SK-N-SH (cell line): ENCODE data around the gene LRRIQ1. TPM values are rescaled to one million over a fixed set of nuclear protein-coding genes. Genes with fewer than 3 reads are reported as not detected.

ENCODE experiments used
- CTCF ChIA-PET: fragments of 300-600, 350-600 bp; formaldehyde crosslinking; extraction: SDS; loops from one replicate; lab custom pipeline; 2021; lab: Yijun Ruan, JAX
- POLR2A ChIA-PET: fragments of 350-600 bp; sonication (Branson Sonifier 250); formaldehyde crosslinking; extraction: SDS; loops from one replicate; lab custom pipeline; 2020; ENCODE audit warnings: antibody characterized with exemption, inconsistent platforms; lab: Yijun Ruan, JAX
- DNase-seq: peaks from one replicate; pipeline ENCODE4 v3.0.0; 2012
- H2AFZ ChIP-seq: fragments of 200-600 bp; sonication (generic); 2 replicates; pipeline ENCODE4 v1.8.1; 2016; ENCODE audit warnings: antibody characterized with exemption, mild to moderate bottlenecking, low read depth
- H3F3A ChIP-seq: fragments of 200-600 bp; sonication (generic); replicated peaks from 2 replicates; pipeline ENCODE3; 2016; ENCODE audit warnings: antibody characterized with exemption, mild to moderate bottlenecking; ENCODE audit not compliant: insufficient read depth
- H3K27ac ChIP-seq, 2 experiments: fragments of 200-500 bp in 1 of 2; fragments of 200-600 bp in 1 of 2; sonication (Bioruptor generic) in 1 of 2; sonication (generic), shearing (Covaris generic) in 1 of 2; 2 replicates each; pipeline versions ENCODE4 v1.5.1 to v1.6.1; 2014 to 2016; ENCODE audit warnings: low read depth in 2 of 2, inconsistent platforms in 1 of 2, low read length in 1 of 2, mild to moderate bottlenecking in 1 of 2, mixed read lengths in 1 of 2
- H3K27me3 ChIP-seq: fragments of 200-600 bp; sonication (generic), shearing (Covaris generic); 2 replicates; pipeline ENCODE4 v1.6.1; 2016; ENCODE audit warnings: mixed run types; ENCODE audit not compliant: insufficient read depth
- H3K36me3 ChIP-seq, 2 experiments: fragments of 200-500 bp in 1 of 2; fragments of 200-600 bp in 1 of 2; sonication (Bioruptor generic) in 1 of 2; sonication (generic) in 1 of 2; replicated peaks in 1 of 2; 2 replicates each; pipeline versions ENCODE3 to v1.5.1; 2014 to 2016; ENCODE audit warnings: low read length in 1 of 2, mild to moderate bottlenecking in 1 of 2; ENCODE audit not compliant: insufficient read depth in 2 of 2, control insufficient read depth in 1 of 2
- H3K4me1 ChIP-seq, 2 experiments: fragments of 200-500 bp in 1 of 2; fragments of 200-600 bp in 1 of 2; sonication (Bioruptor generic) in 1 of 2; sonication (generic), shearing (Covaris generic) in 1 of 2; 2 replicates each; pipeline versions ENCODE4 v1.5.1 to v1.6.1; 2014 to 2016; ENCODE audit warnings: low read depth in 1 of 2, low read length in 1 of 2, mixed run types in 1 of 2; ENCODE audit not compliant: insufficient read depth in 2 of 2, control insufficient read depth in 1 of 2
- H3K4me2 ChIP-seq: fragments of 200-600 bp; sonication (generic), shearing (Covaris generic); 2 replicates; pipeline ENCODE4 v1.6.1; 2017; ENCODE audit warnings: mixed run types
- H3K4me3 ChIP-seq, 2 experiments: fragments of 200-500 bp in 1 of 2; fragments of 200-600 bp in 1 of 2; sonication (Bioruptor generic) in 1 of 2; sonication (generic), shearing (Covaris generic) in 1 of 2; 2 replicates each; pipeline versions ENCODE4 v1.5.1 to v1.8.1; 2014 to 2016; ENCODE audit warnings: low read depth in 2 of 2, inconsistent platforms in 1 of 2, low read length in 1 of 2, mild to moderate bottlenecking in 1 of 2, mixed read lengths in 1 of 2, moderate library complexity in 1 of 2
- H3K79me2 ChIP-seq: fragments of 200-600 bp; sonication (generic); 2 replicates; pipeline ENCODE4 v1.8.1; 2017; ENCODE audit warnings: mild to moderate bottlenecking; ENCODE audit not compliant: insufficient read depth
- H3K9ac ChIP-seq: fragments of 200-600 bp; sonication (generic); 2 replicates; pipeline ENCODE4 v1.6.1; 2017; ENCODE audit warnings: mixed run types
- H3K9me2 ChIP-seq: fragments of 200-600 bp; sonication (generic); 2 replicates; pipeline ENCODE4 v1.6.1; 2017; ENCODE audit warnings: mixed run types
- H3K9me3 ChIP-seq: fragments of 200-600 bp; sonication (generic); 2 replicates; pipeline ENCODE4 v1.6.1; 2017; ENCODE audit warnings: mixed run types, mild to moderate bottlenecking, moderate library complexity
- H4K20me1 ChIP-seq: fragments of 200-600 bp; sonication (generic); 2 replicates; pipeline ENCODE4 v1.6.1; 2017; ENCODE audit warnings: mild to moderate bottlenecking, mixed run types; ENCODE audit not compliant: insufficient read depth
- CHD2 ChIP-seq: fragments of 150-350 bp; IDR thresholded peaks from 2 replicates; pipeline ENCODE4 v1.6.1; 2018; ENCODE audit warnings: low read length; ENCODE audit not compliant: partially characterized antibody
- FOSL2 ChIP-seq: IDR thresholded peaks from 2 replicates; pipeline ENCODE4 v1.4.0; 2012; ENCODE audit warnings: low read depth, mild to moderate bottlenecking, moderate library complexity, borderline replicate concordance
- NRF1 ChIP-seq: IDR thresholded peaks from 2 replicates; pipeline ENCODE4 v1.6.1; 2012; ENCODE audit warnings: low read depth, mild to moderate bottlenecking, low read length
- POLR2AphosphoS5 ChIP-seq: IDR thresholded peaks from 2 replicates; pipeline ENCODE4 v1.6.1; 2012; ENCODE audit warnings: low read depth, low read length
- RCOR1 ChIP-seq: fragments of 150-350 bp; IDR thresholded peaks from 2 replicates; pipeline ENCODE4 v1.6.1; 2017; ENCODE audit warnings: antibody characterized with exemption, low read length
- RXRA ChIP-seq: IDR thresholded peaks from 2 replicates; pipeline ENCODE4 v1.4.0; 2012; ENCODE audit warnings: low read depth, mild to moderate bottlenecking, borderline replicate concordance
- SIN3A ChIP-seq: IDR thresholded peaks from 2 replicates; pipeline ENCODE4 v1.6.1; 2012; ENCODE audit warnings: low read depth, mild to moderate bottlenecking, low read length, moderate library complexity, borderline replicate concordance
- TCF12 ChIP-seq: IDR thresholded peaks from 2 replicates; pipeline ENCODE4 v1.4.0; 2012
- TEAD4 ChIP-seq: IDR thresholded peaks from 2 replicates; pipeline ENCODE4 v1.4.0; 2012; ENCODE audit warnings: mild to moderate bottlenecking, borderline replicate concordance; ENCODE audit not compliant: insufficient read depth
- WGBS: methylation state at CpG from one replicate; pipeline ENCODE4 v1.1.6; 2017; ENCODE audit warnings: low lambda C conversion rate; 5-methylcytosine and 5-hydroxymethylcytosine counted together
- polyA plus RNA-seq, 3 experiments: library from polyadenylated mRNA; depleted of rRNA; stranded (reverse); fragments of >200 nt; gene quantifications; 2 replicates each; pipeline ENCODE4 v1.2.3, GENCODE V29; 2012
- TF ChIP-seq, protein P1 (sequence below): fragments of 200-600 bp; sonication (generic); IDR thresholded peaks from 2 replicates; pipeline ENCODE4 v1.6.1; 2017; ENCODE audit warnings: antibody characterized with exemption, mild to moderate bottlenecking, moderate library complexity
- TF ChIP-seq, protein P2 (sequence below): IDR thresholded peaks from 2 replicates; pipeline ENCODE4 v1.4.0; 2012; ENCODE audit warnings: low read depth, borderline replicate concordance
- TF ChIP-seq, protein P3 (sequence below): fragments of 150-350 bp; IDR thresholded peaks from 2 replicates; pipeline ENCODE4 v1.6.1; 2017; ENCODE audit warnings: antibody characterized with exemption, low read length, low read depth, borderline replicate concordance

Gene LRRIQ1
- polyA plus RNA-seq, 1 of the 3 experiments (the other 2 are of a cell fraction), result 0.39 TPM

DNA sequence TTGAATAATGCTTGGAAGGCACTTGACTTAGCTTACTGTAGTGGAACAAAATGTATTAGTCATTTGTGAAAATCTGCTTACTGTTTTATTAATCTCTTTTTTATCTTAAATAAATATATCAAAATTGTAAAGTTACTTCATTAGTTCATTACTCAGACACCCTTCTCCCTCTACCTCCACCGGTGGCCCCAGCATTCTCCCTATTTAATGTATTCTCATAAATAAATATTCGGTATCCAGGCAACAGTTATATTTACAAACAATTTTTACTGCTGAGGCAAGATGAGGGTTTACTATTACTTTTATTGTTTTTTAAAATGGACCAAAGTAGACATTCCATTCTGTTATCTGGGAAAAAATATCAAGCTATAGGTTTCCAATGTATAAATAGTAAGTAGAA lies 224.3 kb downstream of the LRRIQ1 start (continued):
- TF ChIP-seq, protein P1, sequence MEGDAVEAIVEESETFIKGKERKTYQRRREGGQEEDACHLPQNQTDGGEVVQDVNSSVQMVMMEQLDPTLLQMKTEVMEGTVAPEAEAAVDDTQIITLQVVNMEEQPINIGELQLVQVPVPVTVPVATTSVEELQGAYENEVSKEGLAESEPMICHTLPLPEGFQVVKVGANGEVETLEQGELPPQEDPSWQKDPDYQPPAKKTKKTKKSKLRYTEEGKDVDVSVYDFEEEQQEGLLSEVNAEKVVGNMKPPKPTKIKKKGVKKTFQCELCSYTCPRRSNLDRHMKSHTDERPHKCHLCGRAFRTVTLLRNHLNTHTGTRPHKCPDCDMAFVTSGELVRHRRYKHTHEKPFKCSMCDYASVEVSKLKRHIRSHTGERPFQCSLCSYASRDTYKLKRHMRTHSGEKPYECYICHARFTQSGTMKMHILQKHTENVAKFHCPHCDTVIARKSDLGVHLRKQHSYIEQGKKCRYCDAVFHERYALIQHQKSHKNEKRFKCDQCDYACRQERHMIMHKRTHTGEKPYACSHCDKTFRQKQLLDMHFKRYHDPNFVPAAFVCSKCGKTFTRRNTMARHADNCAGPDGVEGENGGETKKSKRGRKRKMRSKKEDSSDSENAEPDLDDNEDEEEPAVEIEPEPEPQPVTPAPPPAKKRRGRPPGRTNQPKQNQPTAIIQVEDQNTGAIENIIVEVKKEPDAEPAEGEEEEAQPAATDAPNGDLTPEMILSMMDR, result no peak
- TF ChIP-seq POLR2AphosphoS5, result no peak
- no peak for TF ChIP-seq TCF12
- TF ChIP-seq, protein P2, sequence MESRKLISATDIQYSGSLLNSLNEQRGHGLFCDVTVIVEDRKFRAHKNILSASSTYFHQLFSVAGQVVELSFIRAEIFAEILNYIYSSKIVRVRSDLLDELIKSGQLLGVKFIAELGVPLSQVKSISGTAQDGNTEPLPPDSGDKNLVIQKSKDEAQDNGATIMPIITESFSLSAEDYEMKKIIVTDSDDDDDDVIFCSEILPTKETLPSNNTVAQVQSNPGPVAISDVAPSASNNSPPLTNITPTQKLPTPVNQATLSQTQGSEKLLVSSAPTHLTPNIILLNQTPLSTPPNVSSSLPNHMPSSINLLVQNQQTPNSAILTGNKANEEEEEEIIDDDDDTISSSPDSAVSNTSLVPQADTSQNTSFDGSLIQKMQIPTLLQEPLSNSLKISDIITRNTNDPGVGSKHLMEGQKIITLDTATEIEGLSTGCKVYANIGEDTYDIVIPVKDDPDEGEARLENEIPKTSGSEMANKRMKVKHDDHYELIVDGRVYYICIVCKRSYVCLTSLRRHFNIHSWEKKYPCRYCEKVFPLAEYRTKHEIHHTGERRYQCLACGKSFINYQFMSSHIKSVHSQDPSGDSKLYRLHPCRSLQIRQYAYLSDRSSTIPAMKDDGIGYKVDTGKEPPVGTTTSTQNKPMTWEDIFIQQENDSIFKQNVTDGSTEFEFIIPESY, result no peak
- TF ChIP-seq, protein P3, sequence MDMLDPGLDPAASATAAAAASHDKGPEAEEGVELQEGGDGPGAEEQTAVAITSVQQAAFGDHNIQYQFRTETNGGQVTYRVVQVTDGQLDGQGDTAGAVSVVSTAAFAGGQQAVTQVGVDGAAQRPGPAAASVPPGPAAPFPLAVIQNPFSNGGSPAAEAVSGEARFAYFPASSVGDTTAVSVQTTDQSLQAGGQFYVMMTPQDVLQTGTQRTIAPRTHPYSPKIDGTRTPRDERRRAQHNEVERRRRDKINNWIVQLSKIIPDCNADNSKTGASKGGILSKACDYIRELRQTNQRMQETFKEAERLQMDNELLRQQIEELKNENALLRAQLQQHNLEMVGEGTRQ, result no peak
- TF ChIP-seq CHD2, result no peak
- TF ChIP-seq TEAD4, result no peak
- no peak for TF ChIP-seq FOSL2
- no peak for TF ChIP-seq RXRA
- no peak for TF ChIP-seq RCOR1

DNA sequence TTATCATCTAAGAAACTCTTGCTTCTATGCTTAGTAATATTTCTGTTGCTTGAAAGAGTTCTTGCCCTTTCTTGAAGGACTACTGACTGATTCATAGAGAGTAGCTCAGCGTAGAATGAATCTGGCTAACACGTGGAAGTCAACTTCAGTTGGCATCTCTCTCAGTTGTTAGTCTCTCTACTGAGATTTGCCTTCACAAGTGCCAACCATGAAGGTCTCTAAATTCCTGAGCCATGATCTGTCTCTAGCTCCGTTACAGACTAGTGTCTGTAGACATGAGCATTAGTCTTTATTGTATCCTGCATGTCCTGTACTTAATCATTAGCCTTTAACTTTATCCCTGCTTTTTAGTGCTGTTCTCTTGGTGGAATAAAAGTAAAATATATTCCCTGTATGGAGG lies 224.7 kb downstream of the LRRIQ1 start:
- POLR2A ChIA-PET, result no interaction called here
- Histone ChIP-seq H3K9me3 (no peaks in the 10 kb centered on the region), H3K9ac (no peak overlapping the region), H4K20me1 (no peaks in the 10 kb centered on the region), H3K4me2 (no peak overlapping the region), H3K9me2 (no peaks in the 10 kb centered on the region), H3K4me3 (no peak overlapping the region), H2AFZ (no peak overlapping the region), H3K79me2 (no peaks in the 10 kb centered on the region), H3K27me3 (no peaks in the 10 kb centered on the region), H3K36me3 (no peaks in the 10 kb centered on the region), H3F3A (peaks cover 3% of the 10 kb centered on the region), H3K4me1 (no peaks in the 10 kb centered on the region), H3K27ac (no peak overlapping the region)
- WGBS, result 48% methylated on average over 3 of the region's 3 CpGs
- no peak for DNase-seq
- TF ChIP-seq TEAD4 (no peak), SIN3A (no peak), NRF1 (no peak), POLR2AphosphoS5 (no peak), CHD2 (no peak)
- TF ChIP-seq, protein P1, result no peak
- CTCF ChIA-PET, result no interaction called here
